Cardiac atrium fibroblast (primary cell): Measurements from ENCODE around the gene CARD16. TPM values are rescaled to one million over a fixed set of nuclear protein-coding genes. Genes with fewer than 3 reads are reported as not detected.

Experiments
- total RNA-seq: library from RNA; depleted of rRNA; stranded (reverse); fragments of >200 nt; gene quantifications from 2 replicates; pipeline ENCODE4 v1.2.3, GENCODE V29; 2015

CARD16 gene
- 29.1 and 44.1 TPM in 2 replicates for total RNA-seq

GRCh38 chr11:105044557-105045524 is at the start of gene CARD16:
Gene CARD16 (minus strand): TSS chr11:105045335. CDS start chr11:105045297, 38 bp downstream.

GRCh38 chr11:105034813-105035620 is 10.1 kb downstream of the CARD16 start, which contains the start of gene CASP1:
Gene CASP1 (minus strand): TSS chr11:105035144. CDS start chr11:105035113, 31 bp downstream.

GRCh38 chr11:105023003-105023402 is 22.1 kb downstream of the CARD16 start, which contains the start of gene CASP5:
Gene CASP5 (minus strand): TSS chr11:105023168. CDS start chr11:105023136, 32 bp downstream.

Other genes with a start within 250 kb of the CARD16 start
- gene CASP12, start 146.9 kb downstream of the CARD16 start, total RNA-seq = not detected in 2 replicates
- gene CASP4, start 76.8 kb downstream of the CARD16 start, total RNA-seq = 123 and 138 TPM in 2 replicates
- not detected in 2 replicates for gene CASP5, start 22.2 kb downstream of the CARD16 start, total RNA-seq
- 8.4 and 12.3 TPM in 2 replicates for gene CASP1, start 10.2 kb downstream of the CARD16 start, total RNA-seq
- not detected in 2 replicates for gene CARD18, start 94.4 kb upstream of the CARD16 start, total RNA-seq